ENCODE data around the gene SKI. TPM values are rescaled to one million over a fixed set of nuclear protein-coding genes. Genes with fewer than 3 reads are reported as not detected.

The SKI gene
- total and polyA plus RNA-seq, 2 donors (not counting 1 experiment from before 2014, with no cell fraction given) = 11.6 to 21.8 TPM

- H3K4me1 ChIP-seq (ENCODE audit: control insufficient read depth, extremely low read depth, insufficient read depth, low read length) = peaks cover 19% of the 10 kb centered on the region
- H4K20me1 ChIP-seq (ENCODE audit: control insufficient read depth, extremely low read depth, insufficient read depth, low read length) = no peaks in the 10 kb centered on the region
- peak overlapping the region; percentile 11 for H3K9ac ChIP-seq (ENCODE audit: insufficient read depth, low read length)
- DNase-seq (ENCODE audit: low read depth in 2 of 2) = no peak
- no peaks in the 10 kb centered on the region for H3K9me3 ChIP-seq (ENCODE audit: control insufficient read depth, insufficient read depth, low read depth, low read length)
- H3K4me3 ChIP-seq (replicated peaks in 1 of 4; ENCODE audit: control extremely low read depth in 1 of 4, insufficient read depth in 1 of 4, low read depth in 3 of 4, low read length in 4 of 4) = no peak overlapping the region
- no peaks in the 10 kb centered on the region for H3K27me3 ChIP-seq (ENCODE audit: control insufficient read depth, insufficient read depth, low read length)
- H3K79me2 ChIP-seq (ENCODE audit: control insufficient read depth, insufficient read depth, low read length) = peaks cover 69% of the 10 kb centered on the region
- H2AFZ ChIP-seq (ENCODE audit: low read length) = no peak overlapping the region
- no peak for TF ChIP-seq CTCF (conservative IDR thresholded peaks at IDR 0.05 in 1 of 2, IDR thresholded peaks at IDR 0.05 in 1 of 2; ENCODE audit: low read depth in 1 of 2, low read length in 2 of 2)
- no peak for TF ChIP-seq EZH2 (IDR thresholded peaks at IDR 0.05; ENCODE audit: low read length, missing control alignments)
- H3K36me3 ChIP-seq (ENCODE audit: control insufficient read depth, insufficient read depth, low read length) = peaks cover 22% of the 10 kb centered on the region
- H3K27ac ChIP-seq (ENCODE audit: insufficient read depth, low read length) = peak overlapping the region; percentile 83
- no peak overlapping the region for H3K4me2 ChIP-seq (ENCODE audit: extremely low read depth, insufficient read depth, low read length)
These were observed 73.6 kb downstream of the SKI start for GRCh38 chr1:2301607-2302291.

GRCh38 chr1:2302292-2302925, 74.3 kb downstream of the SKI start:
- no peak for TF ChIP-seq EZH2 (IDR thresholded peaks at IDR 0.05; ENCODE audit: low read length, missing control alignments)
- no peak for TF ChIP-seq CTCF (conservative IDR thresholded peaks at IDR 0.05 in 1 of 2, IDR thresholded peaks at IDR 0.05 in 1 of 2; ENCODE audit: low read depth in 1 of 2, low read length in 2 of 2)
- Histone ChIP-seq H2AFZ (ENCODE audit: low read length) (no peak overlapping the region), H3K9me3 (ENCODE audit: control insufficient read depth, insufficient read depth, low read depth, low read length) (no peaks in the 10 kb centered on the region), H3K4me3 (replicated peaks in 1 of 4; ENCODE audit: control extremely low read depth in 1 of 4, insufficient read depth in 1 of 4, low read depth in 3 of 4, low read length in 4 of 4) (no peak overlapping the region), H3K9ac (ENCODE audit: insufficient read depth, low read length) (no peak overlapping the region), H3K79me2 (ENCODE audit: control insufficient read depth, insufficient read depth, low read length) (peaks cover 62% of the 10 kb centered on the region), H3K27me3 (ENCODE audit: control insufficient read depth, insufficient read depth, low read length) (no peaks in the 10 kb centered on the region), H3K4me1 (ENCODE audit: control insufficient read depth, extremely low read depth, insufficient read depth, low read length) (peaks cover 19% of the 10 kb centered on the region), H3K4me2 (ENCODE audit: extremely low read depth, insufficient read depth, low read length) (no peak overlapping the region), H3K27ac (ENCODE audit: insufficient read depth, low read length) (no peak overlapping the region), H4K20me1 (ENCODE audit: control insufficient read depth, extremely low read depth, insufficient read depth, low read length) (no peaks in the 10 kb centered on the region), H3K36me3 (ENCODE audit: control insufficient read depth, insufficient read depth, low read length) (peaks cover 26% of the 10 kb centered on the region)
- DNase-seq (ENCODE audit: low read depth in 2 of 2) = no peak

GRCh38 chr1:2303016-2303775, 75.1 kb downstream of the SKI start:
- no peak for DNase-seq (ENCODE audit: low read depth in 2 of 2)
- Histone ChIP-seq H3K36me3 (ENCODE audit: control insufficient read depth, insufficient read depth, low read length) (peaks cover 28% of the 10 kb centered on the region), H3K27ac (ENCODE audit: insufficient read depth, low read length) (no peak overlapping the region), H3K9ac (ENCODE audit: insufficient read depth, low read length) (no peak overlapping the region), H3K4me3 (replicated peaks in 1 of 4; ENCODE audit: control extremely low read depth in 1 of 4, insufficient read depth in 1 of 4, low read depth in 3 of 4, low read length in 4 of 4) (no peak overlapping the region), H2AFZ (ENCODE audit: low read length) (no peak overlapping the region), H3K4me2 (ENCODE audit: extremely low read depth, insufficient read depth, low read length) (no peak overlapping the region), H4K20me1 (ENCODE audit: control insufficient read depth, extremely low read depth, insufficient read depth, low read length) (no peaks in the 10 kb centered on the region), H3K9me3 (ENCODE audit: control insufficient read depth, insufficient read depth, low read depth, low read length) (no peaks in the 10 kb centered on the region), H3K79me2 (ENCODE audit: control insufficient read depth, insufficient read depth, low read length) (peaks cover 54% of the 10 kb centered on the region), H3K27me3 (ENCODE audit: control insufficient read depth, insufficient read depth, low read length) (no peaks in the 10 kb centered on the region), H3K4me1 (ENCODE audit: control insufficient read depth, extremely low read depth, insufficient read depth, low read length) (peaks cover 19% of the 10 kb centered on the region)
- TF ChIP-seq EZH2 (IDR thresholded peaks at IDR 0.05; ENCODE audit: low read length, missing control alignments) (no peak), CTCF (conservative IDR thresholded peaks at IDR 0.05 in 1 of 2, IDR thresholded peaks at IDR 0.05 in 1 of 2; ENCODE audit: low read depth in 1 of 2, low read length in 2 of 2) (no peak)
